Suppressor macrophage treated with lipopolysaccharide for 4 hours (primary cell): Measurements from ENCODE around the gene CYB5R3.
A peak's percentile ranks its signal among the peaks of the same experiment; 100 is the strongest.
"Not testable (repeated sequence)": the region's sequence is repeated elsewhere in the genome, so short reads cannot be mapped to it uniquely, and the experiment has no call there.

Experiments used
- DNase-seq: peaks from one replicate; pipeline ENCODE4 v3.0.0-alpha.2; 2020

The CYB5R3 gene

GRCh38 chr22:42677936-42678335, 28.7 kb upstream of the CYB5R3 start:
- DNase-seq, result not testable (repeated sequence)

- DNase-seq, result peak; percentile 74
These were observed 26.9 kb upstream of the CYB5R3 start for GRCh38 chr22:42676059-42676607.

GRCh38 chr22:42673898-42674401, 24.8 kb upstream of the CYB5R3 start:
- DNase-seq, result peak; percentile 38

- DNase-seq, result not testable (repeated sequence)
These were observed 23.9 kb upstream of the CYB5R3 start for GRCh38 chr22:42673071-42673470.

GRCh38 chr22:42670921-42671709, 21.9 kb upstream of the CYB5R3 start:
- DNase-seq, result peak; percentile 54

GRCh38 chr22:42670046-42670445, 20.9 kb upstream of the CYB5R3 start:
- no peak for DNase-seq

GRCh38 chr22:42666393-42666792, 17.2 kb upstream of the CYB5R3 start:
- not testable (repeated sequence) for DNase-seq

- no peak for DNase-seq
These were observed 16.0 kb upstream of the CYB5R3 start for GRCh38 chr22:42664976-42665831.

GRCh38 chr22:42661985-42662831, 13.0 kb upstream of the CYB5R3 start:
- peak; percentile 89 for DNase-seq

GRCh38 chr22:42656578-42656977, 7.4 kb upstream of the CYB5R3 start:
- no peak for DNase-seq

GRCh38 chr22:42655693-42656092, 6.5 kb upstream of the CYB5R3 start:
- DNase-seq, result no peak

GRCh38 chr22:42654436-42655073, 5.4 kb upstream of the CYB5R3 start:
- no peak for DNase-seq

GRCh38 chr22:42653999-42654398, 4.8 kb upstream of the CYB5R3 start:
- DNase-seq, result no peak

- no peak for DNase-seq
These were observed 1.9 kb upstream of the CYB5R3 start for GRCh38 chr22:42651134-42651533.

GRCh38 chr22:42648368-42649245, 585 bp downstream of the CYB5R3 start:
- peak; percentile 41 for DNase-seq

GRCh38 chr22:42648017-42648367, 1.2 kb downstream of the CYB5R3 start:
- DNase-seq, result no peak

GRCh38 chr22:42646569-42647525, 2.3 kb downstream of the CYB5R3 start:
- no peak for DNase-seq

- DNase-seq, result no peak
These were observed 3.1 kb downstream of the CYB5R3 start for GRCh38 chr22:42645938-42646568.

- DNase-seq, result no peak
These were observed 3.8 kb downstream of the CYB5R3 start for GRCh38 chr22:42645341-42645937.
